GM12878 (cell line): ENCODE results near the gene RAMACL. TPM values are rescaled to one million over a fixed set of nuclear protein-coding genes. Genes with fewer than 3 reads are reported as not detected.

ENCODE experiments used
- ATAC-seq: fragments of 200-7000 bp; cut with Tn5 transposase; 3 replicates; pipeline ENCODE4 v1.9.1; 2020; ENCODE audit warnings: mild to moderate bottlenecking, moderate library complexity
- Bru-seq: library from RNA; stranded (reverse); fragments of 400-500 nt; gene quantifications from one replicate; lab custom pipeline; 2021; lab: Mats Ljungman, UMichigan
- BruChase-seq, 2 experiments: library from RNA; stranded (reverse); fragments of 400-500 nt; gene quantifications; one replicate each; lab custom pipeline; 2021; lab: Mats Ljungman, UMichigan
- BruUV-seq: library from RNA; stranded (reverse); fragments of 400-500 nt; replicated peaks from 2 replicates; lab custom pipeline; 2021; lab: Mats Ljungman, UMichigan
- CTCF ChIA-PET: fragments of 300-600 bp; sonication (Branson Sonifier 250); formaldehyde crosslinking; extraction: SDS; loops from one replicate; lab custom pipeline; 2021; ENCODE audit warnings: inconsistent platforms; lab: Yijun Ruan, JAX
- POLR2A ChIA-PET: fragments of 350-600 bp; formaldehyde crosslinking; extraction: SDS; loops from one replicate; lab custom pipeline; 2021; ENCODE audit warnings: inconsistent platforms; lab: Charles Lee
- RAD21 ChIA-PET: fragments of 300-600 bp; sonication (Branson Sonifier 250); formaldehyde crosslinking; loops from one replicate; lab custom pipeline; 2023; ENCODE audit warnings: antibody characterized with exemption; ENCODE audit not compliant: unreplicated experiment; lab: Charles Lee
- SMC1A ChIA-PET: fragments of 300-600 bp; sonication (Branson Sonifier 250); formaldehyde crosslinking; loops from one replicate; lab custom pipeline; 2023; ENCODE audit not compliant: unreplicated experiment, uncharacterized antibody; lab: Charles Lee
- DNase-seq: peaks from one replicate; pipeline ENCODE4 v3.0.0-alpha.2; 2011; ENCODE audit warnings: low read depth, low spot score
- FAIRE-seq: peaks from 3 replicates; lab custom pipeline; 2011; peaks lifted over from hg19 to GRCh38; lab: Jason Lieb, UNC
- H2AFZ ChIP-seq: 2 replicates; pipeline ENCODE4 v1.6.0; 2011; ENCODE audit warnings: low read depth, low read length, control low read depth; ENCODE audit not compliant: control insufficient read depth
- H3K27ac ChIP-seq: 2 replicates; pipeline ENCODE4 v1.5.1; 2011; ENCODE audit warnings: control low read depth; ENCODE audit not compliant: control insufficient read depth, insufficient read depth
- H3K27me3 ChIP-seq, 2 experiments: replicated peaks in 1 of 2; 2 replicates each; pipeline versions ENCODE4 v1.6.0 to v1.6.1; 2011; ENCODE audit warnings: low read length in 1 of 2; ENCODE audit not compliant: control insufficient read depth in 2 of 2, insufficient read depth in 2 of 2
- H3K36me3 ChIP-seq, 2 experiments: 2 replicates each; pipeline ENCODE4 v1.5.1; 2011; ENCODE audit warnings: low read length in 1 of 2; ENCODE audit not compliant: control insufficient read depth in 2 of 2, insufficient read depth in 2 of 2
- H3K4me1 ChIP-seq: 2 replicates; pipeline ENCODE4 v1.6.1; 2011; ENCODE audit warnings: mild to moderate bottlenecking, low read length, moderate library complexity, mixed read lengths; ENCODE audit not compliant: control insufficient read depth, insufficient read depth
- H3K4me2 ChIP-seq: 2 replicates; pipeline ENCODE4 v1.6.0; 2011; ENCODE audit warnings: control low read depth; ENCODE audit not compliant: control insufficient read depth, insufficient read depth
- H3K4me3 ChIP-seq: fragments of 200-600 bp; sonication (generic); 2 replicates; pipeline ENCODE4 v1.5.1; 2016
- H3K79me2 ChIP-seq: 2 replicates; pipeline ENCODE4 v1.6.0; 2011; ENCODE audit warnings: low read length; ENCODE audit not compliant: control insufficient read depth, insufficient read depth
- H3K9ac ChIP-seq: 2 replicates; pipeline ENCODE4 v1.8.0; 2011; ENCODE audit warnings: low read length, control low read depth, mixed read lengths; ENCODE audit not compliant: control insufficient read depth, insufficient read depth
- H3K9me3 ChIP-seq: replicated peaks from 3 replicates; pipeline ENCODE4 v1.5.1; 2011; ENCODE audit warnings: mild to moderate bottlenecking, low read length; ENCODE audit not compliant: control insufficient read depth, insufficient read depth
- H4K20me1 ChIP-seq: 2 replicates; pipeline ENCODE4 v1.6.0; 2011; ENCODE audit not compliant: control insufficient read depth, insufficient read depth
- ATF3 ChIP-seq: IDR thresholded peaks from 2 replicates; pipeline ENCODE4 v1.6.1; 2011; ENCODE audit warnings: low read depth, mild to moderate bottlenecking, low read length, moderate library complexity, borderline replicate concordance; ENCODE audit errors: extremely low read depth
- BCL11A ChIP-seq: IDR thresholded peaks from 2 replicates; pipeline ENCODE4 v1.6.1; 2011; ENCODE audit warnings: low read depth, low read length
- CHD2 ChIP-seq: IDR thresholded peaks from 2 replicates; pipeline ENCODE4 v1.6.1; 2011; ENCODE audit warnings: low read depth, low read length, improper control_type of control experiment, borderline replicate concordance
- CREB1 ChIP-seq: IDR thresholded peaks from 2 replicates; pipeline ENCODE4 v1.6.1; 2012; ENCODE audit warnings: low read depth, mild to moderate bottlenecking, inconsistent platforms
- FOXK2 ChIP-seq: fragments of 450-650 bp; IDR thresholded peaks from 2 replicates; pipeline ENCODE4 v1.6.1; 2017; ENCODE audit warnings: mild to moderate bottlenecking, moderate library complexity
- HDAC2 ChIP-seq: fragments of 200-600 bp; sonication (generic); IDR thresholded peaks from 2 replicates; pipeline ENCODE4 v1.6.1; 2017
- IKZF1 ChIP-seq: fragments of 450-650 bp; conservative IDR thresholded peaks from 2 replicates; pipeline ENCODE4 v1.6.1; 2017; ENCODE audit warnings: antibody characterized with exemption, mild to moderate bottlenecking
- NFYA ChIP-seq: IDR thresholded peaks from 2 replicates; pipeline ENCODE4 v1.6.1; 2011; ENCODE audit warnings: low read depth, mild to moderate bottlenecking, low read length, improper control_type of control experiment, borderline replicate concordance
- NFYB ChIP-seq: IDR thresholded peaks from 2 replicates; pipeline ENCODE4 v1.6.1; 2011; ENCODE audit warnings: low read depth, mild to moderate bottlenecking, low read length, improper control_type of control experiment, moderate library complexity; ENCODE audit not compliant: insufficient read depth
- POLR2AphosphoS2 ChIP-seq: IDR thresholded peaks from 2 replicates; pipeline ENCODE4 v1.6.1; 2011; ENCODE audit warnings: low read depth, mild to moderate bottlenecking, low read length, improper control_type of control experiment, moderate library complexity
- RAD21 ChIP-seq: IDR thresholded peaks from 2 replicates; pipeline ENCODE4 v1.6.1; 2011; ENCODE audit warnings: mild to moderate bottlenecking, low read depth, low read length, moderate library complexity; ENCODE audit not compliant: insufficient read depth
- RAD51 ChIP-seq: fragments of 450-650 bp; IDR thresholded peaks from 2 replicates; pipeline ENCODE4 v1.6.1; 2016; ENCODE audit warnings: moderate library complexity, mild to moderate bottlenecking, inconsistent platforms
- SMAD1 ChIP-seq: fragments of 450-650 bp; IDR thresholded peaks from 2 replicates; pipeline ENCODE4 v1.6.1; 2018; ENCODE audit warnings: mild to moderate bottlenecking, low read depth; ENCODE audit not compliant: partially characterized antibody
- SP1 ChIP-seq: IDR thresholded peaks from one replicate; pipeline ENCODE4 v1.6.1; 2011; ENCODE audit warnings: low read depth, low read length
- TARDBP ChIP-seq: IDR thresholded peaks from 2 replicates; pipeline ENCODE4 v1.6.1; 2016; ENCODE audit warnings: borderline replicate concordance
- TCF3 ChIP-seq: IDR thresholded peaks from 2 replicates; pipeline ENCODE4 v1.6.1; 2012; ENCODE audit warnings: low read depth, mild to moderate bottlenecking, low read length, borderline replicate concordance; ENCODE audit not compliant: insufficient read depth
- YY1 ChIP-seq: IDR thresholded peaks from 2 replicates; pipeline ENCODE4 v1.6.1; 2011; ENCODE audit warnings: low read depth, mild to moderate bottlenecking, low read length
- ZBED1 ChIP-seq: IDR thresholded peaks from 2 replicates; pipeline ENCODE4 v1.6.1; 2016; ENCODE audit warnings: borderline replicate concordance
- ZSCAN29 ChIP-seq: fragments of 450-650 bp; IDR thresholded peaks from 2 replicates; pipeline ENCODE4 v1.6.1; 2017; ENCODE audit warnings: mild to moderate bottlenecking, moderate library complexity
- WGBS: methylation state at CpG from one replicate; pipeline ENCODE4 v1.1.6; 2016; ENCODE audit warnings: low lambda C conversion rate; ENCODE audit not compliant: insufficient replicate concordance, insufficient coverage; ENCODE audit errors: missing lambda C conversion rate; 5-methylcytosine and 5-hydroxymethylcytosine counted together
- in situ Hi-C: fragments of 300-500 bp; cut with MboI; formaldehyde crosslinking; loops from 9 replicates; pipeline ENCODE4 v1.14.3; 2018; ENCODE audit warnings: mixed read lengths
- intact Hi-C: fragments of 100-400 bp; cut with micrococcal nuclease; formaldehyde crosslinking; loops from one replicate; pipeline ENCODE4 v1.14.2; 2022; ENCODE audit not compliant: unreplicated experiment
- long read RNA-seq, 2 experiments: library from polyadenylated mRNA; unstranded; transcript quantifications; one replicate each; pipeline ENCODE4 v2.0.0, GENCODE V29; 2019 to 2020
- polyA minus RNA-seq, 3 experiments: library from RNA; depleted of rRNA, polyadenylated mRNA; stranded (reverse); fragments of >200 nt; gene quantifications; 2 replicates each; pipeline ENCODE4 v1.2.3, GENCODE V29; 2011
- polyA plus RNA-seq, 11 experiments: library from polyadenylated mRNA; depleted of rRNA in 4 of 11; unstranded in 6 of 11; stranded (reverse) in 5 of 11; fragments of >200 nt; fragmentation: Nextera tagmentation in 4 of 11; fragmentation: Illumina TruSeq in 1 of 11; extraction: Ambion mirVana in 4 of 11; extraction: Trizol in 1 of 11; gene quantifications; 1 replicate in 1 of 11; 2 replicates in 10 of 11; pipeline versions ENCODE4 v1.2.1 to v1.2.3, GENCODE V29; 2011 to 2016; ENCODE audit warnings: inconsistent platforms in 2 of 11, missing spikeins in 2 of 11, low read depth in 1 of 11
- total RNA-seq, 4 experiments: library from RNA; depleted of rRNA in 3 of 4; stranded (reverse); fragments of >200 nt in 3 of 4; fragmentation: Illumina TruSeq in 1 of 4; extraction: Trizol in 1 of 4; gene quantifications; 2 replicates each; pipeline versions ENCODE4 v1.2.1 to v1.2.3, GENCODE V29; 2013 to 2021
- TF ChIP-seq, protein P1 (sequence below): IDR thresholded peaks from 2 replicates; pipeline ENCODE4 v1.6.1; 2011; ENCODE audit warnings: low read depth, low read length, improper control_type of control experiment, borderline replicate concordance

The RAMACL gene
- total RNA-seq (2013; cell fraction: nucleolus; rRNA removed), result 0.91 and 1.3 TPM in 2 replicates
- total RNA-seq (2014; rRNA removed) (0.11 TPM in 1 of 2 replicates, not detected in the other), total RNA-seq (2014; rRNA removed; fragmentation: Illumina TruSeq; extraction: Trizol) (0.09 TPM in 1 of 2 replicates, not detected in the other), total RNA-seq (2021) (0.31 TPM in 1 of 2 replicates, not detected in the other), polyA plus RNA-seq (2011; rRNA removed) (0.48 and 0.95 TPM in 2 replicates), polyA plus RNA-seq (2014; fragmentation: Illumina TruSeq; extraction: Trizol) (0.38 and 0.48 TPM in 2 replicates), polyA plus RNA-seq (2014; fragmentation: Nextera tagmentation; extraction: Ambion mirVana) (1 to 10 TPM; 1.3 TPM), polyA plus RNA-seq (2014; rRNA removed) (0.06 and 0.18 TPM in 2 replicates), polyA plus RNA-seq (2016; fragmentation: Nextera tagmentation; extraction: Ambion mirVana) (under 1 TPM in 1 of 2 experiments, not detected in 1; 0.26 TPM), polyA minus RNA-seq (2011; rRNA and poly(A)+ RNA removed) (0.46 and 0.59 TPM in 2 replicates), Bru-seq, nascent RNA (percentile 47 among the genes with signal in this experiment), BruChase-seq, experiment 1, labeled RNA remaining after a 6-hour chase (percentile 35 among the genes with signal in this experiment), BruChase-seq, experiment 2, labeled RNA remaining after a 2-hour chase (percentile 45 among the genes with signal in this experiment)
- 0.70 TPM for polyA plus RNA-seq (2011; ENCODE audit: low read depth)
- 0.04 and 0.05 TPM in 2 replicates for polyA plus RNA-seq (2011; cell fraction: cytosol; rRNA removed)
- 0.09 and 0.24 TPM in 2 replicates for polyA plus RNA-seq (2011; cell fraction: nucleus; rRNA removed)
- 0.22 and 0.51 TPM in 2 replicates for polyA plus RNA-seq (2012)
- 0.42 TPM in 1 of 2 replicates, not detected in the other for polyA minus RNA-seq (2011; cell fraction: cytosol; rRNA and poly(A)+ RNA removed)
- 0.36 and 0.67 TPM in 2 replicates for polyA minus RNA-seq (2011; cell fraction: nucleus; rRNA and poly(A)+ RNA removed)
- long read RNA-seq, experiment 1, partial matches to known transcripts, result 0 of 1 reads
- long read RNA-seq, experiment 1, other reads (novel, unspliced or antisense), result 0 of 1 reads
- long read RNA-seq, experiment 2, partial matches to known transcripts, result 0 of 1 reads
- long read RNA-seq, experiment 2, other reads (novel, unspliced or antisense), result 0 of 1 reads

GRCh38 chr6:166586424-166587156, at the start of gene RAMACL:
TSS of gene RAMACL (minus strand) at chr6:166586678. CDS start at chr6:166586477, 201 bp downstream.
- Histone ChIP-seq H3K4me2 (peak within 1 kb of the TSS; percentile 90), H3K36me3 (no peaks in the 10 kb centered on the region), H3K27me3 (no peaks in the 10 kb centered on the region), H3K4me3 (no peak within 1 kb of the TSS; the same call in 1 of the 2 replicates), H3K9me3 (no peaks in the 10 kb centered on the region), H3K4me1 (peaks cover 32% of the 10 kb centered on the region), H3K27ac (peak within 1 kb of the TSS; percentile 73), H3K9ac (peak within 1 kb of the TSS; percentile 37; the same call in 1 of the 2 replicates), H2AFZ (peak within 1 kb of the TSS; percentile 69), H3K79me2 (no peaks in the 10 kb centered on the region), H4K20me1 (no peaks in the 10 kb centered on the region)
- peak; percentile 86 for ATAC-seq
- in situ Hi-C loops (no loop called here), intact Hi-C loops (no loop called here)
- no TSS peak for BruUV-seq
- WGBS, result 82% methylated on average over 9 of the region's 9 CpGs
- ChIA-PET POLR2A (interaction anchor here (1.3 to 1.5 kb wide), 2 partner anchors 41 to 244 kb away, joined by 3 read pairs; partner anchors contain the start of gene RPS6KA2), SMC1A (interaction anchor here (1.2 kb wide), 1 partner anchor 25 kb away, joined by 3 read pairs; no protein-coding TSS in a partner anchor), CTCF (no interaction called here), RAD21 (no interaction called here)
- no peak for FAIRE-seq
- DNase-seq, result peak; percentile 52
- TF ChIP-seq ZBED1 (no peak), FOXK2 (no peak), RAD51 (peak; percentile 90), SP1 (peak; percentile 88), TARDBP (peak; percentile 26; the same call in 1 of the 2 replicates), BCL11A (no peak), TCF3 (no peak), NFYA (peak; percentile 81), CREB1 (no peak), CHD2 (peak; percentile 47; the same call in 1 of the 2 replicates), NFYB (peak; percentile 100), YY1 (peak; percentile 74), POLR2AphosphoS2 (no peak), ZSCAN29 (no peak), SMAD1 (no peak), HDAC2 (no peak), IKZF1 (0 out of 2 replicates have a peak, but pooled peaks have one; percentile 20), RAD21 (no peak), ATF3 (peak; percentile 78; the same call in 1 of the 2 replicates)
- TF ChIP-seq, protein P1, sequence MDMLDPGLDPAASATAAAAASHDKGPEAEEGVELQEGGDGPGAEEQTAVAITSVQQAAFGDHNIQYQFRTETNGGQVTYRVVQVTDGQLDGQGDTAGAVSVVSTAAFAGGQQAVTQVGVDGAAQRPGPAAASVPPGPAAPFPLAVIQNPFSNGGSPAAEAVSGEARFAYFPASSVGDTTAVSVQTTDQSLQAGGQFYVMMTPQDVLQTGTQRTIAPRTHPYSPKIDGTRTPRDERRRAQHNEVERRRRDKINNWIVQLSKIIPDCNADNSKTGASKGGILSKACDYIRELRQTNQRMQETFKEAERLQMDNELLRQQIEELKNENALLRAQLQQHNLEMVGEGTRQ, result peak; percentile 79
